T-helper 2 cell treated with Interferon-gamma antibody and Interleukin-4, amounts not matched to agents 100 ng/mL and 5 ng/mL, for 36 hours (primary cell): ENCODE results near the gene TAF15. TPM values are rescaled to one million over a fixed set of nuclear protein-coding genes. Genes with fewer than 3 reads are reported as not detected.

ENCODE experiments used
- intact Hi-C: fragments of 100-400 bp; cut with micrococcal nuclease; formaldehyde crosslinking; loops from one replicate; pipeline ENCODE4 v1.15.1; 2023
- total RNA-seq: library from RNA; stranded (reverse); gene quantifications from 2 replicates; pipeline ENCODE4 v1.2.3, GENCODE V29; 2022

TAF15 gene
- total RNA-seq, 1 donor from 2014 or later = 294 TPM

DNA sequence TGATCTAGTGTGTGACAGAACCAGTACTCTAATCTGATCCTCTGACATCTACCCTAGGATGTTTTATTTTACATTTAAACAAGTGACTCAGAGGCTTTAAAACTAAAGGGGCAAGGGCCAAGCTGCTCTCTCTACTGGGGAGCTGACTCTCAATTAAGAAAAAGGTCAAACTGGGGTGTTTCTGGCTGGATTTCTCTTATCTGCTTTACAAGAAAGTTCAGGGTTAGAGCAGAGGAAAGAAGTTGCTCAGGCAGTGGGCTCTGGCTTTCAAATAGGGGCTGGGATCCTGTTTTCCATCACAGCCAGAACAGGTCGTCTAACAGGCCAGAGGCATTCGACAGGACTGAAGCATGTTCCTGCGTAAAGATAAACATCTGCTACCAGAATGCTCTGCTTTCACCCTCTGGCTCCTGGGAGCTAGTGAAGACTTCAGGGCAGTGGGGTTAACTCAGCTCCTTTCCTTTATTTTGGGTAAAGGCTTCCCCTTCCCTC lies 22.3 kb upstream of the TAF15 start:
- intact Hi-C loops = no loop called here

- intact Hi-C loops = no loop called here
These were observed 20.6 kb upstream of the TAF15 start for GRCh38 chr17:35788477-35789368.

GRCh38 chr17:35790841-35791240 lies 18.4 kb upstream of the TAF15 start:
- intact Hi-C loops = no loop called here

DNA sequence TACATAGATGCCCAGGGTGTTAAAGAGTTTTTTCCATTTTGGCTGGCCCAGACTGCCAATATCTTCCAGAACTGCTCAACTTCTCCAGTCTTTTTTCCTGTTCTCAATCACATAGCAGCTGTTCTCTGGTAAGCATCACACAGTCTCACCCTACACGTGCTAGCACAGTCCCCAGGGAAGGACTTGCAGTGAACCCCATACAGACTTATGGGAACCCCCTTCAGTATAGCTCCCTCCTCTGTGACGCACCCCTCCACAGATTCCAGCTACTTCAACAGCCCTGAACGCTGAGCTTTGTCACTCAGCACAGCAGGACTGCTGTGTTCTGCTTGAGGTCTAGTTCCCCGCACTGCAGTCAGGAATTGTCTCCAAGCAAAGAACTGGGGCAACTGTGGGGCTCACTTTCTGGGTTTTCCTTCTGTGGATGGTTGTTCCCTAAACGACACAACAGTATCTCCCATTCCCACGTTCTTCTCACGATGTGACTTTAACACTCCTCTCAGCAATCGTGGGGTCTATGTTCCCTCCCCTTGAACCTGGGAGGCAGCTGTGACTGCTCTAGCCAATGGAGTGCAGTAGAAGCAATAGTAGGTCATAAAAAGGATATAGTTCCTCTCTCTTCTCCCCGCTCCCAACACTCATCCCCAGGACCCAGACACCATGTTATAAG lies 17.5 kb upstream of the TAF15 start:
- intact Hi-C loops = no loop called here

DNA sequence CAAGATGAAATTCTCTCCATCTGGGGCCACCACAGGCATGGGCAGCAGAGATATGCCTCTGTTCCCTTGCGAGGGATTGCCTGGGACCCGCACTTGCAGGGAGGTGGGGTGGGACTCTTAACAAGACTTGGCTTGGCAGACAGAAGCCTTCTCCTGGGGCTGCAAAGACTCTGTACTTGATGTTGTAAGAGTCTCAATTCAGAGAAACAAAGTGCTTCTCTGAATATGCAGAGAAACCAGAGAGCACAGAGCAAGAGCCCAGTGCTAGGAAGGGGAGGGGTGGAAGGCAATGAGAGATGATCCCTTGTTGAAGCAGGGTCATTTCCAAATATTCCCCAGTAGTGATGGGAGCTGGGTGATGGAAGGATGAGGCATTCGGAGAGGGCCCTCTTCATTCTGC lies 16.0 kb upstream of the TAF15 start:
- intact Hi-C loops = no loop called here

GRCh38 chr17:35795007-35795870 lies 14.0 kb upstream of the TAF15 start, which contains the start of gene MMP28:
Gene MMP28 (minus strand): TSS chr17:35795641. CDS start chr17:35795377, 264 bp downstream.
- intact Hi-C loops = no loop called here

GRCh38 chr17:35795871-35796265 lies 13.4 kb upstream of the TAF15 start:
- intact Hi-C loops = loop anchor here (1.0 kb wide), 1 partner anchor 32 kb away; no protein-coding TSS in a partner anchor

- intact Hi-C loops = loop anchor here (1.0 kb wide), 1 partner anchor 33 kb away; no protein-coding TSS in a partner anchor
These were observed 12.3 kb upstream of the TAF15 start for GRCh38 chr17:35796942-35797341.

- intact Hi-C loops = no loop called here
These were observed 11.9 kb upstream of the TAF15 start for GRCh38 chr17:35797370-35797769.

DNA sequence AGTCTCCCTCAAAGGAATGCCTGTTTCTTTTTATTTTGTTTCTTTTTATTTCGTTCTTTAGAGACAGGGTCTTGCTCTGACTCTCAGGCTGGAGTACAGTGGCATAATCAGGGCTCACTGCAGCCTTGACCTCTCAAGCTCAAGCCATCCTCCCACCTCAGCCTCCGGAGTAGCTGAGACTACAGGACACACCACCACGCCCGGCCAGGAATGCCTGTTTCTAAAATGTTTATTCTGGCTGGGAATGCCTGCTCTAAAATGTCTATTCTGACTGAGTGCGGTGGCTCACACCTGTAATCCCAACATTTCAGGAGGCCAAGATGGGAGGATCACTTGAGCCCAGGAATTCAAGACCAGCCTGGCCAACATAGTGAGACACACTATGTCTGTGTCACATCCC lies 11.4 kb upstream of the TAF15 start:
- intact Hi-C loops = no loop called here

GRCh38 chr17:35799942-35800341 lies 9.3 kb upstream of the TAF15 start:
- intact Hi-C loops = loop anchor here (10.0 kb wide), 1 partner anchor 235 kb away; the partner anchor contains the start of gene SLFN14

GRCh38 chr17:35801583-35802224 lies 7.6 kb upstream of the TAF15 start:
- intact Hi-C loops = loop anchor here (10.0 kb wide), 1 partner anchor 237 kb away; the partner anchor contains the start of gene SLFN14

GRCh38 chr17:35804658-35805192 lies 4.6 kb upstream of the TAF15 start:
- intact Hi-C loops = loop anchor here (1.0 to 10.0 kb wide), 2 partner anchors 40 to 240 kb away; partner anchors contain the start of gene SLFN14

- intact Hi-C loops = loop anchor here (2.0 to 10.0 kb wide), 2 partner anchors 243 to 827 kb away; partner anchors contain the start of genes LIG3 and SLFN14
These were observed 1.7 kb upstream of the TAF15 start for GRCh38 chr17:35807371-35808144.

DNA sequence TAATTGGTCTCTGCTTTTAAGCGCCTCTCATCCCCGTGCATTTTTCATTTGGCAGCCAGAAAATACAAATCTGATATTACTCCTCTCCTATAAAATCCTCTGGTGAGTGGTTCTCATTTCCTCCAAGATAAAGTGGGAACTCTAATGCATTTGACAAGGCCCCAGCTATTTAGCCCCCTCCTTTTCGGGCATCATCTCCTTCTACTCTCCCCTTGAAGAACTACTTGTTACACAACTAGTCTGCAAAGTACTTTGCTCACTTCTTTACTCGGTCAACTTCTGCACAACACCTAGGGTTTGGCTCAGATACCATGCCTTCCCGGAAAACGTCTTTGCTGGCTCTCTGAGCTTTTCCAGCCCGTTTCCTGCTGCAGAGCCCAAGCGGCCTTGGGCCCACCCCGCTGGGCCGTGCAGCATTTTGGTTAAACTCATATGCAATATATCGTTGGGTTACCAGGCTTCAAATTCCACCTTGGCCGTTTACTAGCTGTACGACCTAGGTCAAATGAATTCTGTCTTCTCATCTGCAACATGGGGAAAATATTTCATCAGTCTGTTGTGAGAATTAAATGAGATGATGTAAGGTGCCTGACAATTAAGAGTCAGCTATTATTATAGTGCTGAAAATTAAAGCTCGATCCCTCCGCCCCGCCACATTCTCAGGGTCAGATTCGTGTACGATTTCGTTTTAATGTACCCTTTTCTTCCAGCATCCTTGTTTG lies 883 bp upstream of the TAF15 start:
- intact Hi-C loops = loop anchor here (2.0 to 10.0 kb wide), 2 partner anchors 244 to 828 kb away; partner anchors contain the start of genes LIG3 and SLFN14

GRCh38 chr17:35809855-35810461 lies 674 bp downstream of the TAF15 start:
- intact Hi-C loops = loop anchor here (1.0 to 10.0 kb wide), 3 partner anchors 46 to 829 kb away; partner anchors contain the start of genes LIG3 and SLFN14

DNA sequence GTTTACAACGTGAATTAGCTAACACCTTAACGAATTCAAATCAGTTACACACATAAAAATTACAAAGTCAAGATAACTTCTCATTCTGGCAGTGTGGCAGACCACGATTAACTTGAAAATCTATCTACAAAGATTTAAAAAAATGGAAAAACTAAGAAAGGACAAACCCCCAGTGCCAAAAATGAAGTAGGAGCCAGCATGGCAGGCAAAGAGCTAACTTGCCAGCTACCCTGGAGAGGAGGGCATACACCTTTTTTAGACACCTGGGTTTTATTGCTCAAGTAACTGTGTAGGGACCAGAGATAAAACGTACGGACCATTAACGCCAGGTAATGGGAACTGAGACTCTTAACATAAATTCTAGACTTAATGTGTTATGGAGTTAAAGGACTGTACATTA lies 2.5 kb downstream of the TAF15 start:
- intact Hi-C loops = no loop called here

DNA sequence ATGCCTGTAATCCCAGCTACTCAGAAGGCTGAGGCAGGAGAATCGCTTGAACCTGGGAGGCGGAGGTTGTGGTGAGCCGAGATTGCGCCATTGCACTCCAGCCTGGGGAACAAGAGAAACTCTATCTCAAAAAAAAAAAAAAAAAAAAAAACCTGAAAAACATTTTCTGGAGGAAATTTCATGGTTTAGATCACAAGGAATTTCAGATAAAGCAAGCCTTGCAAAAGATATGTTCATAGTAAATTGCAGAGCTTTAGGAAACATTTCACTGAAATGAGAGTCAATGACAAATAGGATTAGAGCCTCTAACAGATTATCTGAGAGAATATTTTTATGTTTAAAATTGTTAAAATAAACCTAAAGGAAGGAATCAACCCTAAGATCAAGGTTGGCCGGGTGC lies 3.2 kb downstream of the TAF15 start:
- intact Hi-C loops = no loop called here
